Left lobe of liver (tissue), 2 donors: ENCODE results near the gene ERC1. TPM values are rescaled to one million over a fixed set of nuclear protein-coding genes. Genes with fewer than 3 reads are reported as not detected.
"Not testable (repeated sequence)": the region's sequence is repeated elsewhere in the genome, so short reads cannot be mapped to it uniquely, and the experiment has no call there.

Source experiments
- ATAC-seq: fragments of 200-7000 bp; cut with Tn5 transposase; one replicate; pipeline ENCODE4 v1.9.1; 2020; ENCODE audit warnings: mild to moderate bottlenecking, moderate library complexity
- DNase-seq: peaks from one replicate; pipeline ENCODE4 v3.0.0-alpha.2; 2020; ENCODE audit warnings: low spot score
- total RNA-seq: library from RNA; stranded (reverse); gene quantifications from one replicate; pipeline ENCODE4 v1.2.1, GENCODE V29; 2021
- donor health status: DM: no; HTN: no; CAD: no; lungs with moderate emphysema.
- donor health status: DM: no; HTN: yes; CAD: no.

Gene ERC1
- total RNA-seq, 1 donor from 2014 or later: 27.8 TPM

- DNase-seq: no peak
- no peak for ATAC-seq
Measured at GRCh38 chr12:1213618-1214205, 222.7 kb downstream of the ERC1 start.

- DNase-seq (no peak), ATAC-seq (no peak)
Measured at GRCh38 chr12:1216560-1216959, 225.5 kb downstream of the ERC1 start.

GRCh38 chr12:1217191-1217949 is 226.3 kb downstream of the ERC1 start:
- no peak for DNase-seq
- peak; percentile 58 for ATAC-seq

GRCh38 chr12:1218369-1218768 is 227.3 kb downstream of the ERC1 start:
- ATAC-seq (no peak), DNase-seq (no peak)

GRCh38 chr12:1220127-1221092 is 229.4 kb downstream of the ERC1 start:
- ATAC-seq: peak; percentile 49
- no peak for DNase-seq

GRCh38 chr12:1222858-1223639 is 232.0 kb downstream of the ERC1 start:
- DNase-seq (no peak), ATAC-seq (no peak)

GRCh38 chr12:1226951-1227350 is 235.9 kb downstream of the ERC1 start:
- ATAC-seq (no peak), DNase-seq (no peak)

- DNase-seq (no peak), ATAC-seq (peak; percentile 43)
Measured at GRCh38 chr12:1234073-1234472, 243.1 kb downstream of the ERC1 start.

- no peak for DNase-seq
- no peak for ATAC-seq
Measured at GRCh38 chr12:1246637-1247036, 255.6 kb downstream of the ERC1 start.

GRCh38 chr12:1250641-1251040 is 259.6 kb downstream of the ERC1 start:
- DNase-seq: no peak
- no peak for ATAC-seq

GRCh38 chr12:1252758-1253157 is 261.7 kb downstream of the ERC1 start:
- ATAC-seq: no peak

GRCh38 chr12:1255125-1255524 is 264.1 kb downstream of the ERC1 start:
- not testable (repeated sequence) for ATAC-seq, DNase-seq

More at GRCh38 chr12:1252758-1253157, 261.7 kb downstream of the ERC1 start:
- no peak for DNase-seq

GRCh38 chr12:1255854-1256253 is 264.8 kb downstream of the ERC1 start:
- not testable (repeated sequence) for DNase-seq, ATAC-seq

GRCh38 chr12:1256285-1256684 is 265.3 kb downstream of the ERC1 start:
- DNase-seq: no peak
- ATAC-seq: no peak

GRCh38 chr12:1256991-1257390 is 266.0 kb downstream of the ERC1 start:
- ATAC-seq (no peak), DNase-seq (no peak)

- DNase-seq (no peak), ATAC-seq (no peak)
Measured at GRCh38 chr12:1262011-1262410, 271.0 kb downstream of the ERC1 start.

- ATAC-seq (no peak), DNase-seq (no peak)
Measured at GRCh38 chr12:1267243-1267642, 276.2 kb downstream of the ERC1 start.

- no peak for DNase-seq
- ATAC-seq: no peak
Measured at GRCh38 chr12:1272142-1272541, 281.1 kb downstream of the ERC1 start.

- ATAC-seq (no peak), DNase-seq (no peak)
Measured at GRCh38 chr12:1273051-1273450, 282.0 kb downstream of the ERC1 start.

- ATAC-seq (no peak), DNase-seq (no peak)
Measured at GRCh38 chr12:1277905-1278304, 286.9 kb downstream of the ERC1 start.

GRCh38 chr12:1279050-1279449 is 288.0 kb downstream of the ERC1 start:
- DNase-seq (no peak), ATAC-seq (no peak)
